Ammon's horn (tissue), 1 donor: ENCODE results near the gene TALDO1.
A peak's percentile ranks its signal among the peaks of the same experiment; 100 is the strongest.
"Not testable (repeated sequence)": the region's sequence is repeated elsewhere in the genome, so short reads cannot be mapped to it uniquely, and the experiment has no call there.

Experiments used
- DNase-seq: peaks from one replicate; pipeline ENCODE4 v3.0.0-alpha.2; 2016; ENCODE audit warnings: low spot score

The TALDO1 gene

GRCh38 chr11:737366-737765, 9.9 kb upstream of the TALDO1 start:
- peak; percentile 62 for DNase-seq

GRCh38 chr11:737899-738298, 9.4 kb upstream of the TALDO1 start:
- DNase-seq, result not testable (repeated sequence)

GRCh38 chr11:742156-742546, 5.1 kb upstream of the TALDO1 start:
- no peak for DNase-seq

GRCh38 chr11:742571-743201, 4.6 kb upstream of the TALDO1 start:
- no peak for DNase-seq

- DNase-seq, result no peak
Observed at GRCh38 chr11:745428-745827, 1.8 kb upstream of the TALDO1 start.

GRCh38 chr11:746289-747157, 741 bp upstream of the TALDO1 start:
- peak; percentile 76 for DNase-seq

- no peak for DNase-seq
Observed at GRCh38 chr11:748007-748359, 719 bp downstream of the TALDO1 start.

- DNase-seq, result no peak
Observed at GRCh38 chr11:749731-750130, 2.5 kb downstream of the TALDO1 start.

- DNase-seq, result no peak
Observed at GRCh38 chr11:760236-760635, 13.0 kb downstream of the TALDO1 start.

- DNase-seq, result no peak
Observed at GRCh38 chr11:761526-762108, 14.4 kb downstream of the TALDO1 start.

- DNase-seq, result peak; percentile 83
Observed at GRCh38 chr11:762421-763072, 15.3 kb downstream of the TALDO1 start.

- no peak for DNase-seq
Observed at GRCh38 chr11:763073-763463, 15.8 kb downstream of the TALDO1 start.

GRCh38 chr11:763549-764321, 16.5 kb downstream of the TALDO1 start:
- no peak for DNase-seq

- DNase-seq, result peak; percentile 35
Observed at GRCh38 chr11:764322-765024, 17.2 kb downstream of the TALDO1 start.

- peak; percentile 80 for DNase-seq
Observed at GRCh38 chr11:765025-765801, 17.9 kb downstream of the TALDO1 start.

GRCh38 chr11:765802-766091, 18.5 kb downstream of the TALDO1 start:
- no peak for DNase-seq

GRCh38 chr11:766106-766935, 19.1 kb downstream of the TALDO1 start:
- no peak for DNase-seq

GRCh38 chr11:766936-767210, 19.6 kb downstream of the TALDO1 start:
- DNase-seq, result no peak

- no peak for DNase-seq
Observed at GRCh38 chr11:767238-767637, 20.0 kb downstream of the TALDO1 start.
